DMS53 (cell line): Measurements from ENCODE around the gene PNKP.

ENCODE experiments used
- DNase-seq: peaks from one replicate; lab custom pipeline; 2025; lab: John Stamatoyannopoulos, UW

PNKP gene

GRCh38 chr19:49823472-49823871 lies 43.9 kb downstream of the PNKP start:
- DNase-seq = peak; percentile 97

- peak; percentile 22 for DNase-seq
Observed at GRCh38 chr19:49820125-49820524, 47.3 kb downstream of the PNKP start.

- DNase-seq = peak; percentile 24
Observed at GRCh38 chr19:49819452-49820115, 47.8 kb downstream of the PNKP start.

- peak; percentile 56 for DNase-seq
Observed at GRCh38 chr19:49818649-49819370, 48.6 kb downstream of the PNKP start.

- peak; percentile 91 for DNase-seq
Observed at GRCh38 chr19:49817964-49818648, 49.3 kb downstream of the PNKP start, which contains the start of gene MED25. Gene MED25, plus strand, starts transcription at chr19:49818289. Its CDS starts 53 bp downstream, at chr19:49818342.

GRCh38 chr19:49816590-49816989 lies 50.8 kb downstream of the PNKP start:
- peak; percentile 38 for DNase-seq

GRCh38 chr19:49814010-49814409 lies 53.4 kb downstream of the PNKP start:
- DNase-seq = peak; percentile 31

GRCh38 chr19:49812997-49813861 lies 54.1 kb downstream of the PNKP start, which contains the start of gene FUZ:
Gene FUZ, minus strand, starts transcription at chr19:49813292. Its CDS starts 186 bp downstream, at chr19:49813106.
- DNase-seq = peak; percentile 98

GRCh38 chr19:49812452-49812996 lies 54.9 kb downstream of the PNKP start:
- peak; percentile 44 for DNase-seq

- peak; percentile 44 for DNase-seq
Observed at GRCh38 chr19:49811328-49811727, 56.0 kb downstream of the PNKP start.
